HPDE6-E6E7 (cell line): ENCODE measurements around the gene SOX11.

ENCODE experiments used
- DNase-seq: peaks from one replicate; pipeline ENCODE4 v3.0.0; 2011; ENCODE audit warnings: missing footprints; ENCODE audit errors: extremely low spot score

SOX11 gene

DNA sequence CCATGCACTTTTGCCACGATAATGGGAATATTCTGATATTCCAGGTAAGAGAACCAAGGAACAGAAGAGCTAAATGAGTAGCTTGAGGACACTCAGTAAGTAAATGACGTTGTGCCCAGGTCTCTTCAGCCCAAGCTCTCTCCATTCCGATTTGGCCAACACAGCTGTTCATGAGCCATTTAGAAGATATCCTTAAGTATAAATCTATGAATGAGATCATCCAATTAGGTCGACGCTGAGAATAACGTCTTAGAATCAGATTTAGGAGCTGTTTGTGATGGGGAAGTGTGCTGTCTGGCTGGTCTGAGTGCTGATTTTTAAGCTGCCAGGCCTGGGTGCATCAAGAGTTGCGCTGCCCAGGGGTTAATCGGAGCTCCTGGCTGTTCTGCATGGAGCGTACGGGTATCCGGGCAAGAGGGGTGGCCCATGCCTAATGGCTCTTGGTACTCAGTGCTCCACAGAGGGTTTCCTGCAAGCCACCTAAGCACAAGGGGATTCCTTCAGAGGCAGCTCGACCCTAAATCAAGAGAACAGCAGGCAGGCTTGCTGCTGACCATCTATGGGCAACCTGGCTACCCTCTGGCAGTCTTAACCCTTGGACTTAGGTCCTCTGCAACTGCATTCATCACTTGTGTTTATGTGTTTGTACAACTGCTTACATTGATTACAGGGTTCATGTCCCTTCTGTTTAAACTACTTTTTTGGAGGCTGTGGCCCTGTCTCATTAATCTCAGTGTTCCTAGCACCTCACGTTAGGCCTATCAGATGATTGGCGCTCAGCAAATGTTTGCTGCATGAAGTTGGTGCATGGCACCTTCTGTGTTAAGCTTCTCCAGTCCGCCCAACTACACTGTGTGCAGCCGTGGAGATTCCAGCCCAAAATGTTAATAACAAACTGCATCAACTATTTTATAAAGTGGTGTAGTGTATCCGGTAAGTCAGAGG lies 31.9 kb downstream of the SOX11 start:
- DNase-seq = no peak

DNA sequence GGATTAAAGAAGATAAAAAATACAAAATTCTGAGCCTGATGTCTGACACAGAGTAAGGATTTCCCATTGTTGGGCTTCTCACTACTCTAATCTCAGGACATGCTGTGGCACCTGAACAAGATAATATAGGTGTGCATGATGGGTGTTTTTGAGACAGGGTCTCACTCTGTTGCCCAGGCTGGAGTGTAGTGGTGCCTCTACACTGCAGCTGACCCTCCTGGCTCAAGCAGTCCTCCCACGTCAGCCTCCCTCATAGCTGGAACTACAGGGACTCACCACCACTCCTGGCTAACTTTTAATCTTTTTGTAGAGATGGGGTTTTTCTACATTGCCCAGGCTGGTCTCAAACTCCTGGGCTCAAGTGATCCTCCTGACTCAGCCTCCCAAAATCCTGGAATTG lies 32.9 kb downstream of the SOX11 start:
- no peak for DNase-seq

- no peak for DNase-seq
Observed at GRCh38 chr2:5725794-5726463, 33.7 kb downstream of the SOX11 start.

DNA sequence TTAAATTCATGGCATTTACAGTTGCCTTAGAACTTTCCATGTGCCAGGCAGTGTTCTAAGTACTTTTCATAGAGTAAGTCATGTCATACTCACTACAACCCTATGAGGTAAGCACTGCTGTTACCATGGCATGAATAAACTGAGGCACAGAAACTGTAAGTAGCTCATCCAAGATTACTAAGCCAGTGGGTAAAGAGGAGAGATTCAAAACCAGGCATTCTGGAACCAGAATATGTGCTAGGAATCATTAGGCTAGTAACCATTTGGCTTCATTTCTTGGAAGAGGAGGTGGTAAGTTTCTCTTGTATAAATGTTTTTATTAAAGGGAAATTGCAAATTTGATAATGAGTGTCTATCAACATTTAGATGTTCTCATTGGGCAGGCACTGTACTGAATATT lies 35.1 kb downstream of the SOX11 start:
- DNase-seq = no peak

DNA sequence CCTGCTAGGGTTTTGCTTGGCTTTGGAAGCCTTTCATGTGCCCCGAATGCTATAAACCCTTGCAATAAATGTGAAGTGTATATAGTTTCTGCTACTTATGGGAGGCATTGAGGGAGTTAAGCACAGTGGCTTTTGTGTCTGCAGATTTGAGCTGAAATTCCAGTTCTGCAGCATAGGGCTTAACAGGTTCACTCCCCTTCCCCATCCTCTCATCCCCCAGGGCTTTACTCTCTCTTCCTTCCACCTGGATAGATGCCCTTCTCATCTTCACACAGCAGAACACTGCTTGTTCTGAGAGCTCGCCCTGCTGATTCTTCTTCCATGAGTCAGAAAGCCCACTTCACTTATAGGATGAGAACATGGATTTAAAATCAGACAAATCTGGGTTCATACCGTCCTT lies 37.2 kb downstream of the SOX11 start:
- DNase-seq = no peak

- DNase-seq = no peak
Observed at GRCh38 chr2:5730386-5730785, 38.2 kb downstream of the SOX11 start.

DNA sequence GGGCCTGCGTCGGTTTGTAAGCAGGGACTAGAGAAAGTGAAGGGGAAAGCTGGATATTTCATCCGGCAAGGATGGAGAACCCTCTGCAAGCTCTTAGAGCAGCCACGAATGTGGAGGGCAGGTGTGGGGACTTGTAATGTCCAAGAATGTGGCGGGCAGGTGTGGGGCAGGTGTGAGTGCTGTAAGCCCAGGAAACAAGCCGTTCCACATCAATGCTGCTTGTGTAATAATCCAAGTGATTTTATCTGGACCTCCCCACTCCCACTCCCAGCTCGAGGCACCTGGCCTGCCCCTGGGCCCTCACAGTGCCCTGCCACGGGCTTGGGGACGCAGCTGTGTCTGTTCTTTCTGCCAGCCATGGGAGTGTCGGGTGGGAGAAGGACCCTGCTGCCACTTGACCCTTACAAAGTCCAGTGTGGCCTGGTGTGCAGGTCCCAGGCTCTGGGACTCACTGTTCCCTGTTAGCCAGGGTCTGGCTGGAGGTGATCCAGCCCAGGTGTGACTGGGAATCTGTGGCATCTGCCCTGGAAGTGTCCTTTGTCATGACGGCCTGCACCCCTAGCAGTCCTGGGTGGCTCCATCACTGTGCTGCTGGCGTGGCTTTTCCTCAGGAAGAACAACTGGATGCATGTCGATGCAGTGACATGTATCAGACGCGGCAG lies 42.8 kb downstream of the SOX11 start:
- no peak for DNase-seq

GRCh38 chr2:5735521-5735861 lies 43.3 kb downstream of the SOX11 start:
- DNase-seq = no peak

GRCh38 chr2:5736050-5736449 lies 43.9 kb downstream of the SOX11 start:
- DNase-seq = no peak

DNA sequence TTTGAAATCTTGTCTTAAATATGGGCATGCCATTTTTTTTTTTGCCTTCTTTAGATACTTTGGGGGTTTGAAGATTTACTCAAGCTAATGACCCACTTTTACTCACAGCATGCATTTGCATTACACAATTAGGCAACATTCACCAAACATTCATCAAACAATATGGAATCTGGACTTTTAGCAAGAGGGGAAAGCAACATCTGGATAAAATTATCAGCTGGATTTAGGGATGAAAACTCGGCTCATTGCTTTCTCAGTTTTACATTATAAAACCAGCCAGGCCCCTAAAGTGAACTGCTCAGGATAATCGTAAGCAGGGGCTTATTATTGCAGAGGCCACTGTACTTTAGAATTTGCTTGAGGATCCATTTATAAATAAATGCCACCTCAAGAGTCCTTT lies 44.7 kb downstream of the SOX11 start:
- no peak for DNase-seq

DNA sequence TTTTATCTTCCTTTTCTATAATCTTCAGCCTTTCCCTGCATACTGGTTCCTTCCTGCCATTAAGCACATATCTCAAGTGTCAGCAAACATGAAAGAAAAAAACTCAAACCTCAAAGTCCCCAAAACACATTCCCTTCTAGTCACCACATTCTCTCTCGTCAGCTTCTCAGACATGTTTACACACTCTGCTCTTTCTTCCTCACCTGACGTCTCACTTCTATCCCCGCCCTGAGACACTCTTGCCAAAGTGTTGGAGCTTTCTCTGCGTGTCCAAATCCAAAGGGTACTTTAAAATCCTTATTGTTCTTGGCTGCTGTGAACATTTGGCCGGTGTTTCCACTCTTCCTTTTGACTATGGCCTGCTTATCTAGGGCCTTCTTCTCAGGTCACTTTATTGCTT lies 47.9 kb downstream of the SOX11 start:
- DNase-seq = no peak

DNA sequence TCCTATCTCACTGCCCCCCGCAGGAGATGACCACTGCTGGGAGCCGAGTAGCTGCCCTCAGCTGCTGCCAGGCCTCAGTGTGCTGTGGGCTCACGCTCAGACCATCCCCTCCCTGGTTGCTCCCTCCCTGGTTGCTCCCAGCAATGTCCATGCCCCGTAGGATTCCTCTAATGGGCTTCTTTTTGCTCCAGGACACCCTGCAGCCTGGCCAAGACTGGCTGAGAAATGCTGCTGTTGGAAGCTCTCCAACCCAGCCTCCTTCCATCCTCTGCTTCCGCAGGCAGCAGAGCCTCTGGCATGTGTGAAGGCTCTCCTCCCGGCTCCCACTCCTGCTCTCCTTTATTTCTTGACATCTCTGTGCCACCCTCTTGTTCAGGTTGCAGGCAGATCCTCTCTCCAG lies 48.6 kb downstream of the SOX11 start:
- no peak for DNase-seq

GRCh38 chr2:5741242-5741641 lies 49.1 kb downstream of the SOX11 start:
- DNase-seq = no peak

DNA sequence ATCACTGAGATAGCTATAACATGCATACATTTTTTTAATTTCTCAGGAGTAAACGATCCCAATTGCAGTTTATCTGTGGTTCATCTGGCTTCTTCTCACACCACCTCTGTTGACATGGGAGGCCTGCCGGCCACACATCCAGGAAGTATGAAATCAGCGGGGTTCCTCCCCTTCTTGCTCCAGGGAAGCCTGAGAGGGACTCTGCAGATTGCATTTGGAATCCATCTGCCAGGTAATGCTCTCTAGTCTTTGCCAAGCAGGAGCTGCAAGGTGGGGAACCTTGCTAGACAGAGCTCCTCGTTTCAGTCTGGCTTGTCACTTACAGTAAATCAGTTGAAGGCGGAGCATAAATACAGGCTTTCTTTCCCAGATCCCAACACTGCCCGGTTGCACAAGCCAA lies 49.9 kb downstream of the SOX11 start:
- DNase-seq = no peak

GRCh38 chr2:5748391-5748790 lies 56.2 kb downstream of the SOX11 start:
- DNase-seq = no peak

- DNase-seq = no peak
Observed at GRCh38 chr2:5748946-5749345, 56.8 kb downstream of the SOX11 start.

DNA sequence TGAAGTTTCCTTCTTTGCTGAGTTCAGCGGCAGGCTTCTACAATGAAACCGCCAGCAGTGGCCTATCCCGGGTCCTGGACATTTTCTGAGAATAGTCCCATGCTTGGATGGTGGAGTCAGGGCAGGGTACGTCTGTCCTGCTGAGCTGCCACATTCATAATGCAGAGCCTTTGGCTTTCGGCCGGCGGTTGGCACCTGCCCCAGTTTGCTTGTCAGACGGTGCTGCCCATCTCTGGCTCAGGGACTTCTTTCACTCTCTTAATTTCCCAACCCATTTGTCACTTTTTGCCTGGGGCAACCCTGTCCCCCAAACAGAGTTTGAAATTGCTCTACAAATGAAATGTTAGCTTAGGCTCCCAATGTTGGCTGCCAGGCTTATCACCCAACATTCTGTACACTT lies 57.2 kb downstream of the SOX11 start:
- no peak for DNase-seq
